ENCODE results near the gene CAMSAP1.

- TF ChIP-seq ZNF513 (tag by site-specific recombination; IDR thresholded peaks at IDR 0.05) = no peak
- TF ChIP-seq ZNF335 (tag by site-specific recombination; conservative IDR thresholded peaks at IDR 0.05) = no peak
- no peak for TF ChIP-seq ZNF558 (tag by site-specific recombination; IDR thresholded peaks at IDR 0.05)
- TF ChIP-seq ZNF449 (tag by site-specific recombination; IDR thresholded peaks at IDR 0.05) = no peak
- no peak for TF ChIP-seq ZNF157 (tag by site-specific recombination; IDR thresholded peaks at IDR 0.05)
- no peak for TF ChIP-seq PRDM2 (tag by site-specific recombination; IDR thresholded peaks at IDR 0.05; ENCODE audit: borderline replicate concordance)
- no peak for TF ChIP-seq ZBTB48 (tag by site-specific recombination; IDR thresholded peaks at IDR 0.05)
These were observed 55.6 kb downstream of the CAMSAP1 start for GRCh38 chr9:135851748-135852147.
